Glomerular visceral epithelial cell (primary cell): ENCODE measurements around the gene MRPL33.

Experiments
- DNase-seq: peaks from one replicate; pipeline ENCODE4 v3.0.0-alpha.2; 2016; ENCODE audit errors: extremely low spot score

Gene MRPL33

GRCh38 chr2:27771548-27772335, at the start of gene MRPL33:
MRPL33 (plus strand) TSS chr2:27771719; CDS start chr2:27771778, 59 bp downstream.
- DNase-seq = peak; percentile 91

GRCh38 chr2:27721884-27722485, 49.5 kb upstream of the MRPL33 start:
- DNase-seq = no peak

- DNase-seq = peak; percentile 77
Observed at GRCh38 chr2:27723372-27724144, 48.0 kb upstream of the MRPL33 start.

- no peak for DNase-seq
Observed at GRCh38 chr2:27724191-27724590, 47.3 kb upstream of the MRPL33 start.

GRCh38 chr2:27724905-27725701, 46.4 kb upstream of the MRPL33 start:
- DNase-seq = peak; percentile 56

- DNase-seq = no peak
Observed at GRCh38 chr2:27727257-27727656, 44.3 kb upstream of the MRPL33 start.

- no peak for DNase-seq
Observed at GRCh38 chr2:27728081-27728858, 43.2 kb upstream of the MRPL33 start.

GRCh38 chr2:27729198-27729597, 42.3 kb upstream of the MRPL33 start:
- peak; percentile 77 for DNase-seq

GRCh38 chr2:27729614-27730013, 41.9 kb upstream of the MRPL33 start:
- DNase-seq = no peak

GRCh38 chr2:27730261-27730662, 41.3 kb upstream of the MRPL33 start:
- DNase-seq = no peak

GRCh38 chr2:27730980-27731691, 40.4 kb upstream of the MRPL33 start:
- no peak for DNase-seq

GRCh38 chr2:27734305-27734704, 37.2 kb upstream of the MRPL33 start:
- no peak for DNase-seq

- peak; percentile 45 for DNase-seq
Observed at GRCh38 chr2:27735263-27735904, 36.1 kb upstream of the MRPL33 start.

GRCh38 chr2:27736031-27736889, 35.3 kb upstream of the MRPL33 start:
- no peak for DNase-seq

- no peak for DNase-seq
Observed at GRCh38 chr2:27736890-27737204, 34.7 kb upstream of the MRPL33 start.

GRCh38 chr2:27737676-27738348, 33.7 kb upstream of the MRPL33 start:
- DNase-seq = no peak

GRCh38 chr2:27738349-27739057, 33.0 kb upstream of the MRPL33 start:
- DNase-seq = no peak

- no peak for DNase-seq
Observed at GRCh38 chr2:27739058-27739373, 32.5 kb upstream of the MRPL33 start.
